ENCODE data around the gene MTOR. TPM values are rescaled to one million over a fixed set of nuclear protein-coding genes. Genes with fewer than 3 reads are reported as not detected.
"Not testable (repeated sequence)": the region's sequence is repeated elsewhere in the genome, so short reads cannot be mapped to it uniquely, and the experiment has no call there.

The MTOR gene
- total RNA-seq, 1 donor from 2014 or later = 55.8 TPM

DNA sequence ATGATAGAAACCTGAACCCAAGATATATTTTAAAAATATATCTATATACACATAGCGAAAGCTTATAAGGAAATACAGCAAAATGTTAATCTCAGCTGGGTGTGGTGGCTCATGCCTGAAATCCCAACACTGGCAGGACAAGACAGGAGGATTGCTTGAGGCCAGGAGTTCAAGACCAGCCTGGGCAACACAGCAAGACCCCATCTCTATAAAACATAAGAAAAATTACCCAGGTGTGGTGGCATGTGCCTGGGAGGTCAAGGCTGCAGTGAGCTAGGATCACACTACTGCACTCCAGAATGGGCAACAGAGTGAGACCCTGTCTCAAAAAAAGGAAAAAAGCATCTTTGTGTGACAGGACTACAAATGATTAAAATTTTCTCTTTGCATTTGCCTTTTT lies 196.6 kb downstream of the MTOR start:
- H3K36me3 Mint-ChIP-seq = peaks cover 37% of the 10 kb centered on the region
- H3K4me1 ChIP-seq = peaks cover 4% of the 10 kb centered on the region
- H3K79me2 ChIP-seq (ENCODE audit: low read depth) = peaks cover 10% of the 10 kb centered on the region
- no peaks in the 10 kb centered on the region for H3K27me3 ChIP-seq
- peaks cover 2% of the 10 kb centered on the region for H3K27me3 Mint-ChIP-seq (ENCODE audit: insufficient read depth, low read depth)
- no peaks in the 10 kb centered on the region for H3K9me3 Mint-ChIP-seq
- TF ChIP-seq EZH2 (IDR thresholded peaks at IDR 0.05) (no peak), EZH2phosphoT487 (IDR thresholded peaks at IDR 0.05) (no peak), CTCF (IDR thresholded peaks at IDR 0.05) (no peak)
- H2AFZ ChIP-seq (replicated peaks) = no peak overlapping the region
- no peak overlapping the region for H3K4me3 Mint-ChIP-seq
- no peak overlapping the region for H3K9ac ChIP-seq
- no peaks in the 10 kb centered on the region for H3K9me3 ChIP-seq (ENCODE audit: low read depth)
- no peak overlapping the region for H3K27ac ChIP-seq
- no peak overlapping the region for H3K4me3 ChIP-seq
- peaks cover 9% of the 10 kb centered on the region for H3K36me3 ChIP-seq
- H4K20me1 ChIP-seq (ENCODE audit: low read depth) = no peaks in the 10 kb centered on the region
- no peak overlapping the region for H3K27ac Mint-ChIP-seq
- H3F3A ChIP-seq (ENCODE audit: low read depth) = peaks cover 29% of the 10 kb centered on the region
- H3K4me2 ChIP-seq = no peak overlapping the region
- H3K4me1 Mint-ChIP-seq = peaks cover 9% of the 10 kb centered on the region
- DNase-seq (ENCODE audit: low spot score) = no peak

DNA sequence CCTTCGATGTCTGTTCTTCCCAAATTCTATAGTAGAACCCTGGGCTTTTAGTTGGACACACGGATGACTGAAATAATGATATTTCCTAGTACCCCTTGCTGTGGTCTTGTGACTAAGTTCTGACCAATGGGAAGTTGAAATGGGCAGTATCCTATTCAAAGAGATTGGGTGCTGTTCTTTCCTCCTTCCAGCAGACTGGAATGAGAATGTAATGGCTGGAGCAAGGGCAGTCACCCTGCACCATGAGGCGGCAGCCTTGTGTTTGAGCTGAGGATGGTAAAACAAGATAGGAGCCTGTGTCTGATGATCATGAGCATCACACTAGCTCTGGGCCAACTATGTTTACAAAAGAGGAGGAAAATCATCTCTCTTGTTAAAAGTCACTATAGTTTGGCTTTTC lies 197.4 kb downstream of the MTOR start:
- Histone ChIP-seq H3K4me2 (no peak overlapping the region), H3K79me2 (ENCODE audit: low read depth) (peaks cover 17% of the 10 kb centered on the region), H3K27ac (no peak overlapping the region), H3K27me3 (no peaks in the 10 kb centered on the region), H4K20me1 (ENCODE audit: low read depth) (no peaks in the 10 kb centered on the region), H3K9ac (no peak overlapping the region), H3K4me3 (no peak overlapping the region), H3F3A (ENCODE audit: low read depth) (peaks cover 36% of the 10 kb centered on the region), H2AFZ (replicated peaks) (no peak overlapping the region), H3K36me3 (peaks cover 9% of the 10 kb centered on the region), H3K4me1 (peaks cover 7% of the 10 kb centered on the region), H3K9me3 (ENCODE audit: low read depth) (no peaks in the 10 kb centered on the region)
- no peaks in the 10 kb centered on the region for H3K9me3 Mint-ChIP-seq
- TF ChIP-seq EZH2 (IDR thresholded peaks at IDR 0.05) = no peak
- TF ChIP-seq CTCF (IDR thresholded peaks at IDR 0.05) = no peak
- TF ChIP-seq EZH2phosphoT487 (IDR thresholded peaks at IDR 0.05) = no peak
- no peak overlapping the region for H3K27ac Mint-ChIP-seq
- peaks cover 15% of the 10 kb centered on the region for H3K4me1 Mint-ChIP-seq
- peaks cover 35% of the 10 kb centered on the region for H3K36me3 Mint-ChIP-seq
- H3K27me3 Mint-ChIP-seq (ENCODE audit: insufficient read depth, low read depth) = peaks cover 3% of the 10 kb centered on the region
- no peak overlapping the region for H3K4me3 Mint-ChIP-seq
- DNase-seq (ENCODE audit: low spot score) = no peak

- peaks cover 28% of the 10 kb centered on the region for H3K36me3 Mint-ChIP-seq
These were observed 198.3 kb downstream of the MTOR start for GRCh38 chr1:11063937-11064537.

More at GRCh38 chr1:11063937-11064537, 198.3 kb downstream of the MTOR start:
- not testable (repeated sequence) for H2AFZ ChIP-seq (replicated peaks); H3K4me3 ChIP-seq; H3K27me3 ChIP-seq; H3K27ac ChIP-seq; H3K4me2 ChIP-seq; H3K27ac Mint-ChIP-seq; H4K20me1 ChIP-seq (ENCODE audit: low read depth); H3K36me3 ChIP-seq; H3K9me3 ChIP-seq (ENCODE audit: low read depth); H3K27me3 Mint-ChIP-seq (ENCODE audit: insufficient read depth, low read depth); H3K4me3 Mint-ChIP-seq; H3K9ac ChIP-seq; H3K4me1 ChIP-seq; H3K9me3 Mint-ChIP-seq
- Histone ChIP-seq H3F3A (ENCODE audit: low read depth) (peaks cover 36% of the 10 kb centered on the region), H3K79me2 (ENCODE audit: low read depth) (peaks cover 23% of the 10 kb centered on the region)
- peaks cover 17% of the 10 kb centered on the region for H3K4me1 Mint-ChIP-seq
- DNase-seq (ENCODE audit: low spot score) = peak; percentile 39
- TF ChIP-seq CTCF (IDR thresholded peaks at IDR 0.05) = peak; percentile 20

Measured in neural progenitor cell (in vitro differentiated cells).